Stimulated activated naive CD4-positive, alpha-beta T cell treated with Interleukin-2 at 50 U/mL for 16 hours (primary cell): ENCODE data around the gene DHX8.
"Not testable (repeated sequence)": the region's sequence is repeated elsewhere in the genome, so short reads cannot be mapped to it uniquely, and the experiment has no call there.

Source experiments
- DNase-seq: peaks from one replicate; lab custom pipeline; 2025; lab: John Stamatoyannopoulos, UW

Gene DHX8

GRCh38 chr17:43461185-43461584, 22.6 kb upstream of the DHX8 start:
- no peak for DNase-seq

DNA sequence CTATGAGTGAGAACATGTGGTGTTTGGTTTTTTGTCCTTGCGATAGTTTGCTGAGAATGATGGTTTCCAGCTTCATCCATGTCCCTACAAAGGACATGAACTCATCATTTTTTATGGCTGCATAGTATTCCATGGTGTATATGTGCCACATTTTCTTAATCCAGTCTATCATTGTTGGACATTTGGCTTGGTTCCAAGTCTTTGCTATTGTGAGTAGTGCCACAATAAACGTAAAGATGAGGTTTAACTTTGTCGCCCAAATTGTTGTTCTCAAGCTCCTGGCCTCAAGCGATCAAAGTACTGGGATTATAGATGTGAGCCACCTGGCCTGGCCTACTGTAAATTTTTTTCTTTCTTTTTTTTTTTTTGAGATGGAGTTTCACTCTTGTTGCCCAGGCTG, 21.2 kb upstream of the DHX8 start:
- DNase-seq, result not testable (repeated sequence)

DNA sequence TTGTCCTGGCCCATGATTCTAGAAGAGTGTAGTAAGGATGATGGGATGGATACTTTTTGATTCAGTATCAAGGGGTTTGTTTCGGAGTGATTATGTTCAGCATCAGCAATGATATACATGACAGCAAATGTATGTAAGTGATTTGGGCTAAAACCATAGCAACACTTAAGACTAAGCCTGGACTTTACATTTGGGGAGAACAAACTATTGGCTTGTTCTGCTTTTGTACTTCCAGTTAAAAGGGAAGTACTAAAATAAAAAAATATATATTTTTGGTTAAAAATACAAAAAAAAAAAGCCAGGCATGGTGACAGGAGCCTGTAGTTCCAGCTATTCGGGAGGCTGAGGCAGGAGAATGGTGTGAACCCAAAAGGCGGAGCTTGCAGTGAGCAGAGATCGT, 20.5 kb upstream of the DHX8 start:
- DNase-seq, result no peak

DNA sequence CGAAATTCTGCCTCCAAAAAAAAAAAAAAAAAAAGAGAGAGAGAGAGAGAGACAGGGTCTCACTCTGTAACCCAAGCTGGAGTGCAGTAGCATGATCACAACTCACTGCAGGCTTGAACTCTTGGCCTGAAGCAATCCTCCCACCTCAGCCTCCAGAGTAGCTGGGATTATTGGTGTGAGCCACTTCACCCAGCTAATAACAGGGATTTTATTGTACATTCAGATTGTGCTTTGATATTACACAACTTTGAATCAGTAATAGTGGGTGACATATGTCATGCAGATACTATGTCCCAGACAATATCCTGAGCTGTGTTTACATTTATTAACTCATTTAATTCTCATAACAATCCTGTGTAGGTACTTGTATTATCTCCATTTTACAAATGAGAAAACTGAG, 19.7 kb upstream of the DHX8 start:
- no peak for DNase-seq

DNA sequence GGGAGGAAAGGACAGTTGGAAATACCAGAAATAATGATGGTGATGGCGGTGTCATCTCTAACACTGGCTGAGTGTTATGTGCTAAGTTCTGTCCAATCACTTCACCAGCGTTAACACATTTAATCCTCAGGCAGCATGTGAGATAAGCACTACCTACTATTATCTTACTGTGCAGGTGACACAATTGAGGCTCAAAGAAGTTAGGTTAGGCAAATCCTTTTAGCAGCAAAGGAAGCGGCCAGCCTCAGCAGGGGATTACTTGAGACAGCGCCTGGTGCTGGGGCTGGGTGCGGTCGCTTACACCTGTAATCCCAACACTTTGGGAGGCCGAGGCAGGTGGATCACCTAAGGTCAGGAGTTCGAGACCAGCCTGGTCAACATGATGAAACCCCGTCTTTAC, 18.7 kb upstream of the DHX8 start:
- DNase-seq, result no peak

GRCh38 chr17:43467981-43468581, 15.7 kb upstream of the DHX8 start:
- no peak for DNase-seq

DNA sequence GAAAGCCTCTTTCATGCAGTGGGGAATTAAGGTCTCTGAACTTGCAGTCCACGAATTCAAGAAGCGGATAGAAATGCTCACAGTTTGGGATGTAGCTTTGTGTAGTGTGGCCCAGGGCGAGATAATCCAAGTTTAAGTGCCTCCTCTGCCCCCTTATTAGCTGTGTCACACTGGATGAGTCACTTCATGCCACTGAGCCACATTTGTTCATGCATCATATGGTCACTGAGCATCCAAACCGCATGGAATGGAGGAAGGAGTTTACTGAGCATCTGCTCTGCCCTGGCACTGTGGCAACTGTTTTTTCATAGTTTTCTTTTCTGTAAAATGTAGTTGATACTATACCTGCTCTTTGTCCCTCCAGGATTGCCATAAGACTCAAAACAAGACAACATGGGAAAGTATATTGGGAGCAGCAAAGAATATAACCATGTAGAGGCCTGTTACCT, 15.1 kb upstream of the DHX8 start:
- no peak for DNase-seq

- no peak for DNase-seq
Observed at GRCh38 chr17:43469145-43469544, 14.6 kb upstream of the DHX8 start.

DNA sequence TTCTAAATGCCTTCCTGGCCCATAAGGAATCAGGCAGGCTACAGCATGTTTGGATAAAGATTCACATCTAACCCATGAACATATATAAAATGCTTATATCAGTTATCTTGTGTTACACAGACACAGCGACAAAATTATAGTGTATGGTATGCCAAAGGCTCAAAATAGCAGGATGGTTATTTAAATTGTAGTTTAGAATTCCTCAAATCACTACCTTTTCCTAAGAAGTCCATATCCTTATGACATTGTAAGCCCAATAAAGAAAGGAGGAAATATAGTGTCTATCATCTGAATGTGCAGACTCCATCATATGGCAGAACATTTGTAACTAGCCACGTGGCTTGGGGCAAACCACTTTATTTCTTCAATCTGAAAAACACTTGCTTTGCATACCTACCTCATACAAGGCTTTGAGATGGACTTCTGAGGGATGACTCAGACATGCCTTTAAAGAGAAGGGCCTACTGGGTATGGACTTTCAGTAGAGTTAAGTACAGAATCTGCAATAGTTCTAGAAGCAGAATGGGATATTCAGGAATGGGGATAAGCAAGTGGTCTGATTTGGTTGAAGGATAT, 12.1 kb upstream of the DHX8 start:
- no peak for DNase-seq

- no peak for DNase-seq
Observed at GRCh38 chr17:43475494-43476089, 8.2 kb upstream of the DHX8 start.

DNA sequence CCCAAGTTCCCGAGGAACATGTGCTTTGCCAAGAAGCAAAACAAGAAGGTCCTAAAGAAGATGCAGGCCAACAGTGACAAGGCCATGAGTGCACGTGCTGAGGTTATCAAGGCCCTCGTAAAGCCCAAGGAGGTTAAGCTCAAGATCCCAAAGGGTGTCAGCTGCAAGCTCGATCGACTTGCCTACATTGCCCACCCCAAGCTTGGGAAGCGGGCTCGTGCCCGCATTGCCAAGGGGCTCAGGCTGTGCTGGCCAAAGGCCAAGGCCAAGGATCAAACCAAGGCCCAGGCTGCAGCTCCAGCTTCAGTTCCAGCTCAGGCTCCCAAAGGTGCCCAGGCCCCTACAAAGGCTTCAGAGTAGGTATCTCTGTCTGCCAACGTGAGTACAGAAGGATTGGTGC, 7.5 kb upstream of the DHX8 start:
- DNase-seq, result not testable (repeated sequence)

GRCh38 chr17:43477832-43478634, 5.7 kb upstream of the DHX8 start:
- DNase-seq, result no peak

GRCh38 chr17:43479948-43480347, 3.8 kb upstream of the DHX8 start:
- DNase-seq, result no peak

DNA sequence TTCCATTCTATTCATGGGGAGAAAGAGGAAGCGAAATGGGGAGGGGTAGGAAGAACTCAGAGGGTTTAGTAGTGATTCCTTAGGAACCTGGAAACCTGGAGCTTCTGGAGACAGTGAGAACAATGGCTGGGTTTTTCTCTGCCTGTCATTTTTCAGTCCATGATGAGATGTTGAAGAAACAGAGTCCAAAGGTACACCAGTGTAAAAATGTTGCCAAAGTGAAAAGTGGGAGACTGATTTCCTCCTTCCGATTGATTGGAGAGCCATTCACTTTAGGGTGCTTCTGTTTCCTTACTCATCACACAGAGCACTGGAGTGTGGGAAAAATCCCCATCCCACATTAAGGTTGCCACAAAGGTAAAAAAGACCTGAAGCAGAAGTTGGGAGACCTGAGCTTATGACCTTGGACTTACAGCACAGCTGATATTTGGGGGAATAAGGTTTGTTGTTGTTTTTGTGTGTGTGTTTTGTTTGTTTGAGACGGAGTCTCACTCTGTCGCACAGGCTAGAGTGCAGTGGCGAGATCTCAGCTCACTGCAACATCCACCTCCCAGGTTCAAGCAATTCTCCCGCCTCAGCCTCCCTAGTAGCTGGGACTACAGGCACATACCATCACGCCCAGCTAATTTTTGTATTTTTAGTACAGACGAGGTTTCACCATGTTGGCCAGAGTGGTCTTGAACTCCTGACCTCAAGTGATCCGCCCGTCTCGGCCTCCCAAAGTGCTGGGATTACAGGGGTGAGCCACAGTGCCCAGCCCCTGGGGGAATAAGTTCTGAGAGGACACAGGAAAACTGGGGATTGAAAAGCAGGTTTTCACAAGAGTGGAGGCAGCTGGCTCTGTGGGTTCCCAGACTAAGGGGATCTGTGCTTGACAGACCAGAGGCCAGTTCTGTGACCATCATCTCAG, 1.4 kb upstream of the DHX8 start:
- no peak for DNase-seq

DNA sequence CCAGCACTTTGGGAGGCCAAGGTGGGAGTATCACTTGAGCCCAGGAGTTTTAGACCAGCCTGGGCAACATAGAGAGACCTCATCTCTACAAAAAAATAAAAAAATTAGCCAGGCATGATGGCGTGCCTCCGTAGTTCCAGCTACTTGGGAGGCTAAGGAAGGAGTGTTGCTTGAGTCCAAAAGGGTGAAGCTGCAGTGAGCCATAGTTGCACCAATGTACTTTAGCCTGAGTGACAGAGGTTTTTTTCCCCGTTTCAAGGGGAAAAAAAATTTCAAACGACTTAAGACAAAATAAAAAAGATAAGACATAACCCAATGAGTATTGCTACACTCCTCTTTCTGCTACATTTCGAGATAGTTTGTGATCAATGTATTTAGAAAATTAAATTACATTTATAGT, 6.8 kb downstream of the DHX8 start:
- DNase-seq, result no peak

GRCh38 chr17:43509440-43509839, 25.7 kb downstream of the DHX8 start:
- DNase-seq, result not testable (repeated sequence)

DNA sequence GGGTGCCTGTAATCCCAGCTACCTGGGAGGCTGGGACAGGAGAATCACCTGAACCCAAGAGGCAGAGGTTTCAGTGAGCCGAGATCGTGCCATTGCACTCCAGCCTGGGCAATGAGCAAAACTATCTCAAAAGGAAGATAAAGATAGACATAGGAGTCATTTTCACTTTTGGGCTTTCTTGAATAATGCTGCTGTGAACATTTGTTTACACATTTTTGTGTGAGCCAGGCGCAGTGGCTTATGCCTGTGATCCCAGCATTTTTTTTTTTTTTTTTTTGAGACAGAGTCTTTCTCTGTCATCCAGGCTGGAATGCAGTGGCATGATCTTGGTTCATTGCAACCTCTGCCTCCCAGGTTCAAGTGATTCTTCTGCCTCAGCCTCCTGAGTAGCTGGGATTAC, 27.4 kb downstream of the DHX8 start:
- not testable (repeated sequence) for DNase-seq

DNA sequence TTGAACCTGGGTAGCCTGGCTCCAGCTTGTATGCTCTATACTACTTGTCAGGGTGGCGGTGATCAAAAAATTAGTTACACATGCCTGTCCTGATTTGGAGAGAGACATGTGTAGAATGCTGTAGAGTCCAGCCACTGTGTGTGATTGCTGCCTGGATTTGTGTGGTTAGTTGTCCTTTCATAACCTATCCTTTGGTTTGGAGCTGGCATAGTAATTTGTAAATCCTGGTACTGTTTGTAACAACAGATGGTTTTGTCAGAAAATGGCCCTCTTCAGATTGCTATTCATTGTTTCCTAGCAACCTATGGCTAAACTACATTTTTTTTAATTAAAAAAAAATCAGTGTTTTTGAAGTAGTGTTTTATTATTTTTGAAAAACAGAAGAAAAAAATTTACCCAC, 31.9 kb downstream of the DHX8 start:
- DNase-seq, result no peak

DNA sequence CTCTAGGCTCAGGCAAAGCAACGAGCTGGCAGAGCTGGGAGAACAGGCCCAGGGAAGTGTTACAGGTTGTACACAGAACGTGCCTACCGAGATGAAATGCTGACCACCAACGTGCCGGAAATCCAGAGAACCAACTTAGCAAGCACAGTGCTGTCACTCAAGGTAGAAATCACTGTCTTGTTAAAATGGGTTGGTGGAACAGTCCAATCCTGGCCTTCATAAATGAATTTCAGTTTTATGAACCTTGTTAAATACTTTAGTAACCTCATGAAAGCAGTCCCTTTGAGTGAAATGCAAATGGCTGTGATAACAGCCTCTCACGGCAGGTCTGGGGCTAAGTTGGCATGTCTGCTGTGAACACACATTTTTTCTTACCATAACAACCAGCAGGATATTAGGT, 33.4 kb downstream of the DHX8 start:
- DNase-seq, result no peak

- no peak for DNase-seq
Observed at GRCh38 chr17:43517615-43518386, 34.0 kb downstream of the DHX8 start.

- DNase-seq, result no peak
Observed at GRCh38 chr17:43521389-43521788, 37.6 kb downstream of the DHX8 start.
